HG03571 (cell line): ENCODE results near the gene PCBP3.

Source experiments
- ATAC-seq: cut with Tn5 transposase; IDR thresholded peaks from one replicate; pipeline ENCODE4 v1.9.1; 2021; ENCODE audit not compliant: unreplicated experiment

Gene PCBP3

DNA sequence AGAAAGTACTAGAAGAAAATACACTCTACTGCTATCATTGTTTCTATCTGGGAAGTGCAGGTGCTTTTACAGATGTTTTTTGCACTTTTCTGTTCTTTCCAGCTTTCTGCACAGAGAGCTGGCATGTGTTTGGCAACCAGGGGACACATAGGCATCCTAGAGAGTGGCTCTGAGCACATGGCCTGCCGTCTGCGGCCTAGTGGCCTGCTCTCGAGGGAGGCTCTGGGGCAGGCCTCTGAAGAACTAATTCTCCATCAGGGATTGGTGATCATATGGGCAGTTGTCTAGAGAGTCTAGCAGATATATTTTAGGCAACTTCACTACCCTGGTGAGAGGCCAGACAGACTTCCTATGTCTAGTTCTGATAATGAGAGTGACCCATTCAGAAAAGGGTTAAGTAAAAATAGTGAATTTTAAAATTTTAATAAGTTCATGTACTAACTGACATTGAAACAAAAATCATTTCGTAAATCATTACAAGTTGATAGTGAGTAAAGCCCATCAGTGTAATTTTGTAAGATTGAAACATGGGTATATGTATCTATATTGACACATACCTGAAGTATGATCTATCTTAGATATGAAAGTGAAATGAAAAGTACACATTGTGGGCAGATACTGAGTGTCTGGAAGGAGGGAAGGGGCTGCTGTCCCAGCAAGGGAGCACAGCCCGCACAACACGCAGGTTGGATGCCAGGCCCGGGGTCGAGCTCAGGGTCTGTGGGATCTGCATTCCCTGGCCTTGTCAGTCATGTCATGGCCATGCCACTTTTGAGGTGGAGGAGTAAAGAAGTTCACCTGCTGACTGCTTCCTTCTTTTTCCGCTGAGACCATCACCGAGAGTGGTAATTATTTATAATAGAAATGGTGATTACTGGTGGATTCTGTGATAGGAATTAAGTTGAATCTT lies 79.8 kb downstream of the PCBP3 start:
- ATAC-seq = no peak

DNA sequence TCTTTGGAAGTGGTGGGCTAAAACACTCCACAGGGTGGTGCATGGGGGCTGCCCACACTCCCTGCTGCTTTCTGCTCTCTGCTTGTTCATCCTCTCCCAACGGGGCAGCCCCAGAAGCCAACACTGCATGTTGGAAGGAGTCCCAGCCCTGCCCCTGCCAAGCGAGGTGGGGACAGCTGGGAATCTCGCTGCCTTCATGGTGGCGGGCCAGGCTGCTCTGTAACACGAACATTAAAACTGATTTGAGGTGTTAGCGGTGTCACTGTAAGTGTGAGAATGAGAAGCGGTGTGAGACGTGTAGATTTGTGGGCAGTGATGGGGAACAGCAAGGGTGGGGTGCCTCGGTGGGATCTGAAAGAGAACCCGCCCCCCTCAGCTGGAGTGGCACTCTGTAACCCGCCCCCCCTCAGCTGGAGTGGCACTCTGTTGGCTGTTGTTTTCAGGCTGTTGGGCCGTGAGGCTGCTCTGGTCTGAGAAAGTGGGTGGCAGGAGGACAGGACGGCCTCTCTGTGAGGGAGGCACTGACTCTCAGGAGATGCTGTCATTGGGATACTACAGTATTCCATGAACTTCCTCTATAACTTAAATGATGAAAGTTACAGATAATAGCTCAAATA lies 80.9 kb downstream of the PCBP3 start:
- no peak for ATAC-seq

DNA sequence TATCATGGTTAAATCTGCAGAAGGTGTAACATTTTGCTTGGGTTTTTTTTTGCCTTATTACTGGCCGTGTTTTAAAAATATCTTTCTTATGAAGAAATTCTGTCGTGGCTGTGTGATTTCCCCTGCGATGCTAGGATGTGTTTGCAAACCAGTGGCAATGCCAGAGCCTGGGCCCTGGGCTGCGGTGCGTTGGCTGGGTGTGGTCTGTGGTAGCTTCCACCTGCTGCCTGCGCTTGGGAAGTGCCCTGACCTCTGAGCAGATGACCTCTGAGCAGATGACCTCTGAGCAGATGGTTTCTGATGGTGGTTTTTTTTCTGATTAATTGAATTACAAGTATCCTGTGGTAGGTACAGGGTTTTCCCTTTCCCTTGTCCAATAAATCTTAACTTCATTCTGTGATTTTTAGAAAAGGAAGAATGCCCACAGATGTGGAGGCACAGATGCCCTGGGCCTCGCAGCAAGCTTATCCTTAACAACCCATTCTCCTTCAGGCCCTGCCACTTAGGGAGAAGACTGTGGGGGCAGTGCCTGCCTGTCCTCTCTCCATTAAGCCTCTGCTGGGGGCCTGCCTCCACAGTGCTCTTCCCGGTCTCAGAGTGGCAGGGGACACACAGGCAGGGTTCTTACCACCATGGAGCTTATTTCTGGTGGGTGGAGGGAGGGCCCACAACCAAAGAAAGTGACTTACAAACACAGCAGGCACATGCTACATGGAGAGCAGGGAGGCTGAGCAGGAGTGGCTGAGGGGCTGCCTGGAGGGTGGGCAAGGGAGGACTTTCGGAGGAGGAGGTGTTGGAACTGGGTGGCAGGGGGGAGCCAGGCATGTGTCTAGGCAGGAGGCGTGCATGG lies 81.7 kb downstream of the PCBP3 start:
- no peak for ATAC-seq

DNA sequence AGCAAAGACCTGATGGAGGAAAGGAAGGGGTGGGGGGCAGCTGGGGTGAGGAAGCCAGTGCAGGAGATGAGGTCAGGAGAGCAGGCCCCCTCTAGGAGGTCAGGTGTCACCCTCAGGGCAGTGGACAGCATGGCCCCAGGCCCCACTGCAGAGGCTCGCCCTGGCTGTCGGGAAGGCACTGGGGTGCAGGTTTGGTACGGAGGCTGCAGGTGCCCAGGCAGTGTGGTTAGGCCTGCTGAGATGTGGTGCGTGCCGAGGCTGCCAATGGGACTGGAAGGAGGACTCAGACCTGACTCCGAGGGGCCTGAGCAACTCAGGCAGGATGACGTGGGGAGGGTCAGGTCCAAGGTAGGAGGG lies 82.3 kb downstream of the PCBP3 start:
- no peak for ATAC-seq

DNA sequence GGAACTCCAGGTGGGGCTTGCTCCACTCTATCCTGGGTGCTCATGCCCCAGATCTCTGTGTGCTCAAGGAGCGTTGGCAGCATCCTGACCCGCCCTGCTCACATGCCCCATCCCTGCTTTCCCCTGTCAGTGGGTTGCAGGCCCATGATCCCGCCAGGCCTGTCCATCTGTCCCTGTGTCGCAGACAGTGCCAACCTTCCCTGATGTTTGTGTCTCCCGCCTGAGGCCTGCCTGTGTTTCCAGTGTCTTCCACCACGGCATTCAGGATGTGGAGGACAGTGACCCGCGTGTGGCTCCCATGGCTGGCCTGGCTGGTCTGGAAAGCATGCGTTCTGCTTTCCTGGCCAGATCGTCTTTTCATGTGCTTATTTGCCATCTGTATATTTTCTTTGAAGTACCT lies 82.9 kb downstream of the PCBP3 start:
- ATAC-seq = no peak

DNA sequence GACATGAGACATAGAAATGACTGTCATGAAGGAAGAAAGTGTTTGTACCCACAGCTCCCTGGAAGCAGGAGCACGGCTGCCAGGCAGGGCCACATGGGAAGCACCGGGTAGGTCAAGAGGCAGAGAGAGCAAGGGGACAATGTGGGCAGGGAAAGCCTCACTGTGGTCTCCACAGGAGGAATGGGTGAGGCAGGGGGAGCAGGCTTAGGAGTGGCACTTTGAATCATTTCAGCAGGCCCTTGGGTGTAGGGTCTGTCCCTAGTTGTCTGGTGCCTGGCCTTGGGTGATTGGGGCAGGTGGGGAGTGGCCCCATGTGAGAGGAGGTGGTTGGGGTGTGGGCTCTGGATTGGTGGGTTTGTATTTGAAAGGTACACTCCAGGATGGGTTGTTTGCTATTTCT lies 83.9 kb downstream of the PCBP3 start:
- no peak for ATAC-seq

DNA sequence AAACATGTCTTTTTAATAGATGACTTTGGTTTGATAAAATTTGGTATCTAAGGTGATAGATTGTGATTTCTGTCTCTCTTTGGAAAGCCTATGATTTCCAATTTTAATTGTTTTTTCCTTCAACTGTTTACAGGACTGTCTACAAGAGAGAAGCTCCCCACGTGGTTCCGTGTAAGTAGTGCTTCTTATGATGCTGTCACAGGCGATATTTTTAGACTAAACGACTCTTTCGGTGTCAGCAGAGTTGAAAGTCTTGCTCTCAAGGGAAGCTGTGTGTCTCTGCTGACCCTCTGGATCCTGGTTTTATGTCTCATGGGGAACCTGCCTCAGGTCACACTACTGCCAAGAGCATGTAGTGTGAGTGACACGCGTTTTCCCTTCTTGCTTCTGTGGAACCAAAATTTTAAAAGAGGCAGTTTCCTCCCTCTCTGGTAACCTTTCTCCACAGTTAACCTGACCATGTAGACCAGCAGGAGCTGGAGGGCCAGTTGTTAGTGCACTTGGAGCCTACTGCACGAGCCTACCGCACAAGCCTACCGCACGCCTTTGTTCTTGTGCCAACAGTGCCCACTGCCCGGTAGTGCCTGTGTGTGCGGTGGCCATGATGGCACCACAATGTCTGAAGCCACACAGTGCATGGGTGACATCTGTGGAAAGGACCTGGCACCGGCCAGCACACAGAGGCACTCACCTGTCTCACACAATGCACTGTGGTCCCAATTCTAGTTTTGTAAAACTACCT lies 91.9 kb downstream of the PCBP3 start:
- ATAC-seq = no peak

DNA sequence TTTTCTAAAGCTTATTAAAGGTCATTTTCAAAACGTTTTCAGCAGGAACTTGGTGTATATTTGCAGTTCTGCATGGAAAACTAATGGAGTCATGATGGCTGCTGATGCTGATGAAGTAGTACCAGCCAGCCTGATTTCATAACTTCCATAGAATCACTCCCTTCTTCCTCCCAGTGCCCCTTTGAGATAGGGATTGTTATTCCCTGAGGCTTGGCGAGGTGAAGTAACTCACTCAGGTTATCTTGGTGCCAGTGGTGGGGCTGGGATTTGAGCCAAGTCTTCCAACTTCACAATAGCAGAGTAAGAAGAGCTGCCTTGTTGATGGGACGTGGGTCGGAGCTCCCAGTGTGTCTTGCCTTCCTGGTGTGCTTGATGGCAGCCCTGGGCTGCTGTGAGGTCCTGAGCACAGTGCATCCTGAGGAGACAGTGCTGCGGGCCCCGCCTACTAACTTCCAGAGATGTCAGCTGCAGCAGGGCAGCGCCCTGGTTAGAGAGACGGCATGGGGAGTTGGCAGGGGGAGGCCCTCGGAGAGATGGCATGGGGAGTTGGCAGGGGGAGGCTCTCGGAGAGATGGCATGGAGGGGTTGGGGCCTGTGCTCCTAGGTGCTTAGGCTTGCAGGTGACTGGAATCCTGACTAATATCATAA lies 92.6 kb downstream of the PCBP3 start:
- ATAC-seq = no peak

DNA sequence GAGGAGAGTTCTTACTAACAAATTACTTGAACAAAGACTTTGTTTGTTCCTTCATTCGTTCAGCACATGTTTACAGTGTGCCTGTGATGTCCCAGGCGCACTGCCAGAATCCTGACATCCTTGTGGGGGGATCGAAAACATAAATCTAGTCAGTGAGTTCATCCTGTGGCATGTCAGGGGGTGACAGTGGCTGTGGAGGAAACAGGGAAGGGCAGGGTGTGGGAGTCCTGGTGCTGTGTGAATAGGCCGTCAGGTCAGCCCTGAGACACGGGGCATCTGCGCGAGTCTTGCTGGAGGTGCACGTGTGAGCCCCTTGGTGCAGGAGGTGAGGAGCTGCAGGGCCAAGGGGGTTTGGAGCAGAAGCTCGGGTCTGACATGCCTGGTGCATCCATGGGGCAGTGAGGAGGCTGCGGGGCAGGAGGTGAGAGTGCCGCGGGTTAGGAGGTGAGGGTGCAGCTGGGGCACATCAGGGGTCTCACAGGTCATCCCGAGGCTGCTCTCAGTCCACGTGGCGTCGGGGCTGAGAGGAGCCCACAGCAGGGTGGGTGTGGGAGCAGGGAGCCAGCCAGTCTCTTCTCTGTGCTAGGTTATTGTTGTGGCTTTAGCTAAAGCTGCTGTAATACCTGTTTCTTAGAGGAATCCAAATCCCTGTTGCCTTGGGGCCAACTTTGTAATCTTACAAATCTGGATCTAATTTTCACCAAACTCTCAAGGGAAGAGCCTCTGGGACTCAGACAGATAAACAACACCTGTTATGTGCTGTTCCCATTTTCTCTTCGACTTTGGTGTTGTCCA lies 93.4 kb downstream of the PCBP3 start:
- no peak for ATAC-seq

DNA sequence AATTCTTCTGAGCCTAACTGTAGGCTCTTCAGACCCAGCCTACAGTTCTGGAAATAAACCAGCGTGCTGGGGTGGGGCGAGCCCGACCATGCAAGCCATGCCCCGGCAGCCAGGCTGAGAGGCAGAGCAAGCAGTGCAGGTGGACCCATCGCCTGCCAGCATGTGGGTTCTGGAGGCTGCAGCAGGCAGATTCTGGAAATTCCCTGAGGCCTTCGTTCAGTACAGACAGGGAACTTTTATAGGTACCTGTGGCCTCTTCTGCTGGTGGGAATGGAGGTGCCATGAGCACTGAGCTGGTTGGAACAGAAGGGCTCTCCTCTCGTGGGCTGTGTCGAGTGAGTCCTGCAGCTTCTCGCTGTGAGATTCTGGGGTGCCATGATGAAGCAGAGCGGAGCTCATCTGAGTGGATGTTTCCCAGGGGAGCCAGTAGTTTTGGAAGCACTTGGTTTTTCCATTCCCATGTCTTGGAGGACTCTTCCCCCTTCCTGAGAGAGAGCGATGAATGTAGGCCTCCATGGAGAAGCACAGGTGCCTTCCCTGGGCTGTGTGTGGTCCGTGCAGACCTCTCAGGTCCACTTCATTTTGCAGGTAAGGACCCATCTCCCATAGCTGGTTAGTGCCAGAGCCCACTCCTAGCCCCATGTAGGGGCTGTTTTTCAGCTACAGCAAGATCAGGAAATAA lies 94.1 kb downstream of the PCBP3 start:
- ATAC-seq = no peak

DNA sequence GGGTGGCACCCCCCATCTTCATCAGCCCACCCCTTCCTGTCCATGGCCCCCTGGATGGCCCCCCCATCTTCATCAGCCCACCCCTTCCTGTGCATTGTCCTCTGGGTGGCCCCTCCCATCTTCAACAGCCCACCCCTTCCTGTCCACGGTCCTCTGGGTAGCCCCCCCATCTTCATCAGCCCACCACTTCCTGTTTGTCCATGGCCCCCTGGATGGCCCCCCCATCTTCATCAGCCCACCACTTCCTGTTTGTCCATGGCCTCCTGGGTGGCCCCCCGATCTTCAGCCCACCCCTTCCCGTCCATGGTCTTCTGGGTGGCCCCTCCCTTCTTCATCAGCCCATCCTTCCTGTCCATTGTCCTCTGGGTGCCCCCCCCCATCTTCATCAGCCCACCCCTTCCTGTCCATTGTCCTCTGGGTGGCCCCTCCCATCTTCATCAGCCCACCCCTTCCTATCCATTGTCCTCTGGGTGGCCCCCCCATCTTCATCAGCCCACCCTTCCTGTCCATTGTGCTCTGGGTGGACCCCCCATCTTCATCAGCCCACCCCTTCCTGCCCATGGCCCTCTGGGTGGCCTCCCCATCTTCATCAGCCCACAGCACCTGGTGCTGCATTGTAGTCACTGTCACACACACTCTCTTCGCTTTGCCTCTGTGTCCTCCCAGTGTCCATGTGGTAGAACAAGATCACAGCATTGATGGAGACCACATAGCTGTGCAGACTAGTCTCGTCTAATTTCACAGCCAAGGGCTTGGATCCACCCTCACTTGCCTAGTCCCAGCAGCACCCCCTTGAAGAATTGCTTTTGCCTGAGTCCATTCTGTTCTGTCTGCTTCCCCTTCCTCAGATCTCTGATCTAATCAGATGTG lies 95.9 kb downstream of the PCBP3 start:
- no peak for ATAC-seq

DNA sequence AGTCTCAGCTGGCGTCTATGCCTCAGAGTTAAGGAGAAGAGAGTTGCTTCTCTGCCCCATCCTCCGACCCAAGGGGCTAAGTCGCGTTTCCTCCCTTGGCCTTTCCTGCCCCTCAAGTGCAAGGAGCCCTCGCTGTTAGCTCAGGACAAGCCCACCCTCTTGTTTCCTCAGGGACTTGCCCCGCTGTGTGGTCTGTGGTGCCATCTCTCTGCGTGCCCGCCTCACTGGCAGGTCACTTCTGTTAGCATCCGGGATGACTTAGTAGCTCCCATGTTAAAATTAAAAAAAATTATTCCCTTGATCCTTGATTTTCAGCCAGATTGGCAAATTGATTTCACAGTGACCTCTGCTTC lies 96.5 kb downstream of the PCBP3 start:
- ATAC-seq = no peak

DNA sequence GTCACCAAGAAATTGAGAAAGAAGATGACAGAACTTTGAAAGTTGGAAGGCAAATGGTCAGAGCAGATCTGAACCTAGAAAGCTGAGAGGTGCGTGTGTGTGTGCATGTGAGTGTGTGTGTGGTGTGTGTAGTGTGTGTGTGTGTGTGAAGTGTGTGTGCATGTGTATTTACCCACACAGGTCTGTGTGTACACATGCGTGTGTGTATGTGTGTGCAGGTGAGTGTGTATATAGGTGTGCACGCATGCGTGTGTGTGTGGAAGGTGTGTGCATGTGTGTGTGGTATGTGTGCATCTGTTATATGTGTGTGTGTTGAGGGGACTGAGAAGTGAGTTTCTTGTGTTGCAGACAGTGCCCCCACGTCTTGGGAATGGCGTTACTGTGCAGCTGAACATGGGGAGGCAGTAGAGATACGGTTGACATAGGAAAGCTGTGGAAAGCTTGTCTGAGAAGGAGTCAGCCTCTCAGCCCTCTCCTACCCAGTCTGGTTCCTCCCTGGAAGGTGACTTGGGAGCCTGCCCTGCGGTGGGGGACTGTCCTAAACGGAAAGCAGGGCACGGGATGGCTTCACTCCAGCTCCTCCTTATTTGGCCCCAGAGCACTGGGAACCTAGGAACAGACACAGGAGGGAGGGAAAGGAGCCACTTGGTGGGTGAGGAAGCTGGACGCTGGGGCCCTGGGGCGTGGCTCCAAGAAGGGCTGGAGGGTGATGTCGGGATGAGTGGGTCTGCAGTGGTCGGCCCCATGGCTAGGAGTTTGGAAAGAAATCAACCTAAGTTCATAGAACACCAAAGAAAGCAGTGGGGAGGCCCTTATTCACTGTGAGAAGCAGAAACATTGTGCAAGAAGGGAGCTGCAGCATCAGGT lies 97.2 kb downstream of the PCBP3 start:
- ATAC-seq = no peak

DNA sequence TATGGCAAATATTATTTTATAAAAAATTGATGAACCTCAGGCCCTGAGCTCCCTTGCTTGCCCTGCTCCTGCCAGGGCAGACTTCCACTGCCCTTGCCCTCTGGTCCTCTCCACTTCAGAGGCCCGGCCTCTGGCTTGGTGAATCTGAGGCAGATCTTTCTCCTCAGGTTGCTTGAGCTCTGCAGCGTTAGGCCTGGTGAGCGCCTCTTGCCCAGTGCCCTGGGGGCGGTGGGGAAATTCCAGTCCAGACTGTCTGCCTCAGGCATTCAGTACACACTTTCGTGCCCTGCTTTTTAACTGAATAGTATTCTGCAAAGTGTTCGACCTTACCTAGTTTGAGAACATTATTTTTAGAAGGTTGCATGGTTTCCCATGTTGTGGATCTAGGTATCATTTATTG lies 98.2 kb downstream of the PCBP3 start:
- ATAC-seq = no peak

DNA sequence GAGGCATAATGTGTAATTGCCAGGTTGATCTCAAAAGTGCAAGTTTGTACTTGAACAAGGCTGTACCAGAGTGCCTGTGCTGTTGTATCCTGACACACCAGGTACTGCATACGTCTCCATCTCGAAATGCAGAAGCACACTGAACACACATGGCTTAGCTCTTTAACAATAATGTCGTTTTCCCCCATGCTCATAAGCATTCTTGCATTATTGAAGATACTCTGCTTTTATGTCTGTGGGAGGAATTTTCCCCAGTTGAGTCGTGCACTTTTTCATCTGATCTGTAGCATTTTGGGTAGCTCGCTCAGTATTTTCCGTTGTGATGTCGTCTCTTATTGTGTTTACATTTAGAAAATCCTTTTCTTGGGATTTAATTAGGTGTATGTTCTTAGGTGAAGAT lies 98.7 kb downstream of the PCBP3 start:
- no peak for ATAC-seq

DNA sequence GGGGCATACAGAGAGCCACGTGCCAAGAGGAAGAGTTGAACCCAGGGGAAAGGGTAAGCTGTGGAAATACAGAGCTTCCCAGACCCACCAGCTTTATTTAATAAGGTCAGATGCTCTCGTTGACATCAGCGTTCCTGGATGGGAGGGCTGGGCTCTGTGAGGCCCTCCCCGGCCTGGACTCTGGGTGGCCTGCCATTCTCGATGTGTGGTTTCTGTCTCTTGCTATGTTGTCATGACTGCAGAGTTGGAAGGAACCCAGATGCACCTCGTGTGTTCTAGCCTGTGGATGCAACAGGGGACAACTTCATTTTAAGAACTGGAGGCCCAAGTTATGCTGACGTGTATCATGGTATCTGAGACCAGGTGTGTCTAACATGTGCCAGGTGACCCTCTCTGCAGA lies 101.7 kb downstream of the PCBP3 start:
- ATAC-seq = no peak

DNA sequence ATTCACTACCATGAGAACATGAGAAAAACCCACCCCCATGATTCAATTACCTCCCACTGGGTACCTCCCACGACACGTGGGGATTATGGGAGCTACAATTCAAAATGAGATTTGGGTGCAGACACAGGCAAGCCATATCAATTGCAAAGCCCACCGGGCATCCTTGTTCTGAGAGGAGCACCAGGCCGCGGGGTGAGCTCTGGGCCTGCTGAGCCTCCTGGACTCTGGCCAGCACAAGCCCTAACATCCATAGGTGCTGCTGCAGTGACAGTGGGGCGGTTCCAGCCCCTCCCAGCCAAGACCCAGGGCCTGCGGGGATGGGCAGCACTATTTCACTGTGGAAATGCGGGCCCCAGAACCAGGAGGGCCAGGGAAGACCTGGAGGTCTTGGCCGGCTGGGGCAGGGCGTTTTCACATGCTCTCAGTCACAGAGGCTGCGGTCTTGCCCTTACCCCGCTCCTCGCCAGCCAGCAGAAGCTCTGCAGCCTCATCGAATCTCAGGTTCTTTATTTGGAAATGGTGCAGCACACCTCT lies 103.8 kb downstream of the PCBP3 start:
- ATAC-seq = no peak
